Measurements from ENCODE around the gene CALR3.
"Not testable (repeated sequence)": the region's sequence is repeated elsewhere in the genome, so short reads cannot be mapped to it uniquely, and the experiment has no call there.

Gene CALR3

GRCh38 chr19:16466802-16467427 lies 29.1 kb downstream of the CALR3 start:
- H3K27me3 ChIP-seq (ENCODE audit: insufficient read depth, low read length, poor library complexity); H3K18ac ChIP-seq (ENCODE audit: low read length); H2AK5ac ChIP-seq (ENCODE audit: low read length); H3K4ac ChIP-seq (ENCODE audit: low read depth, low read length); DNase-seq; H4K5ac ChIP-seq (ENCODE audit: low read length); H2BK5ac ChIP-seq (ENCODE audit: low read length); H3K36me3 ChIP-seq (ENCODE audit: control insufficient read depth, insufficient read depth, low read length); H3K4me2 ChIP-seq (ENCODE audit: low read length); H3K56ac ChIP-seq (ENCODE audit: low read length); H3K27ac ChIP-seq (ENCODE audit: low read depth, low read length); H3K4me3 ChIP-seq (ENCODE audit: low read length); H2BK120ac ChIP-seq (ENCODE audit: low read depth, low read length); H4K8ac ChIP-seq (ENCODE audit: low read depth, low read length); H3K23ac ChIP-seq (ENCODE audit: low read length); H2BK15ac ChIP-seq (replicated peaks; ENCODE audit: low read depth); H3K4me1 ChIP-seq (ENCODE audit: control insufficient read depth, low read depth, low read length); H3K9ac ChIP-seq (ENCODE audit: low read length): not testable (repeated sequence)
- WGBS (ENCODE audit: extremely low coverage, insufficient coverage, low lambda C conversion rate), result no CpG with 5 or more reads among the region's 12 CpGs
- Histone ChIP-seq H3K79me2 (ENCODE audit: control insufficient read depth, insufficient read depth, low read length) (peaks cover 44% of the 10 kb centered on the region), H3K79me1 (ENCODE audit: low read length) (peaks cover 36% of the 10 kb centered on the region)

GRCh38 chr19:16465239-16465638 lies 30.7 kb downstream of the CALR3 start:
- H3K4me2 ChIP-seq (ENCODE audit: low read length), result no peak overlapping the region
- H3K27ac ChIP-seq (ENCODE audit: low read depth, low read length), result no peak overlapping the region
- peaks cover 35% of the 10 kb centered on the region for H3K79me1 ChIP-seq (ENCODE audit: low read length)
- no peak overlapping the region for H3K18ac ChIP-seq (ENCODE audit: low read length)
- no peak overlapping the region for H2AK5ac ChIP-seq (ENCODE audit: low read length)
- no peak overlapping the region for H3K4me3 ChIP-seq (ENCODE audit: low read length)
- H4K8ac ChIP-seq (ENCODE audit: low read depth, low read length), result no peak overlapping the region
- peaks cover 47% of the 10 kb centered on the region for H3K79me2 ChIP-seq (ENCODE audit: control insufficient read depth, insufficient read depth, low read length)
- peaks cover 2% of the 10 kb centered on the region for H3K4me1 ChIP-seq (ENCODE audit: control insufficient read depth, low read depth, low read length)
- no peaks in the 10 kb centered on the region for H3K27me3 ChIP-seq (ENCODE audit: insufficient read depth, low read length, poor library complexity)
- H3K4ac ChIP-seq (ENCODE audit: low read depth, low read length), result no peak overlapping the region
- no peak overlapping the region for H3K23ac ChIP-seq (ENCODE audit: low read length)
- H3K56ac ChIP-seq (ENCODE audit: low read length), result no peak overlapping the region
- no peaks in the 10 kb centered on the region for H3K36me3 ChIP-seq (ENCODE audit: control insufficient read depth, insufficient read depth, low read length)
- no peak overlapping the region for H2BK120ac ChIP-seq (ENCODE audit: low read depth, low read length)
- no peak overlapping the region for H4K5ac ChIP-seq (ENCODE audit: low read length)
- H3K9ac ChIP-seq (ENCODE audit: low read length), result no peak overlapping the region
- no peak for DNase-seq
- WGBS (ENCODE audit: extremely low coverage, insufficient coverage, low lambda C conversion rate), result no CpG with 5 or more reads among the region's 5 CpGs
- no peak overlapping the region for H2BK5ac ChIP-seq (ENCODE audit: low read length)
- no peak overlapping the region for H2BK15ac ChIP-seq (replicated peaks; ENCODE audit: low read depth)

GRCh38 chr19:16463991-16464575 lies 31.9 kb downstream of the CALR3 start:
- Histone ChIP-seq H2BK15ac (replicated peaks; ENCODE audit: low read depth) (no peak overlapping the region), H4K5ac (ENCODE audit: low read length) (no peak overlapping the region), H3K4ac (ENCODE audit: low read depth, low read length) (no peak overlapping the region), H2AK5ac (ENCODE audit: low read length) (no peak overlapping the region), H2BK120ac (ENCODE audit: low read depth, low read length) (no peak overlapping the region), H3K56ac (ENCODE audit: low read length) (no peak overlapping the region), H3K79me2 (ENCODE audit: control insufficient read depth, insufficient read depth, low read length) (peaks cover 50% of the 10 kb centered on the region), H3K4me1 (ENCODE audit: control insufficient read depth, low read depth, low read length) (peaks cover 4% of the 10 kb centered on the region), H3K4me2 (ENCODE audit: low read length) (no peak overlapping the region), H3K36me3 (ENCODE audit: control insufficient read depth, insufficient read depth, low read length) (no peaks in the 10 kb centered on the region), H3K18ac (ENCODE audit: low read length) (no peak overlapping the region), H3K4me3 (ENCODE audit: low read length) (no peak overlapping the region), H3K23ac (ENCODE audit: low read length) (no peak overlapping the region), H3K27me3 (ENCODE audit: insufficient read depth, low read length, poor library complexity) (no peaks in the 10 kb centered on the region), H3K27ac (ENCODE audit: low read depth, low read length) (no peak overlapping the region), H2BK5ac (ENCODE audit: low read length) (no peak overlapping the region), H4K8ac (ENCODE audit: low read depth, low read length) (no peak overlapping the region), H3K79me1 (ENCODE audit: low read length) (peaks cover 33% of the 10 kb centered on the region), H3K9ac (ENCODE audit: low read length) (no peak overlapping the region)
- peak; percentile 68 for DNase-seq
- no CpG with 5 or more reads among the region's 12 CpGs for WGBS (ENCODE audit: extremely low coverage, insufficient coverage, low lambda C conversion rate)

GRCh38 chr19:16463341-16463990 lies 32.5 kb downstream of the CALR3 start:
- Histone ChIP-seq H3K4me2 (ENCODE audit: low read length) (no peak overlapping the region), H2BK120ac (ENCODE audit: low read depth, low read length) (no peak overlapping the region), H3K56ac (ENCODE audit: low read length) (no peak overlapping the region), H3K27me3 (ENCODE audit: insufficient read depth, low read length, poor library complexity) (no peaks in the 10 kb centered on the region), H3K4ac (ENCODE audit: low read depth, low read length) (no peak overlapping the region), H3K9ac (ENCODE audit: low read length) (no peak overlapping the region), H3K18ac (ENCODE audit: low read length) (no peak overlapping the region), H3K4me3 (ENCODE audit: low read length) (no peak overlapping the region), H3K27ac (ENCODE audit: low read depth, low read length) (no peak overlapping the region), H3K79me2 (ENCODE audit: control insufficient read depth, insufficient read depth, low read length) (peaks cover 51% of the 10 kb centered on the region), H3K4me1 (ENCODE audit: control insufficient read depth, low read depth, low read length) (peaks cover 5% of the 10 kb centered on the region), H2BK5ac (ENCODE audit: low read length) (no peak overlapping the region), H3K79me1 (ENCODE audit: low read length) (peaks cover 33% of the 10 kb centered on the region), H2AK5ac (ENCODE audit: low read length) (no peak overlapping the region), H2BK15ac (replicated peaks; ENCODE audit: low read depth) (no peak overlapping the region), H4K5ac (ENCODE audit: low read length) (no peak overlapping the region), H4K8ac (ENCODE audit: low read depth, low read length) (no peak overlapping the region), H3K36me3 (ENCODE audit: control insufficient read depth, insufficient read depth, low read length) (no peaks in the 10 kb centered on the region), H3K23ac (ENCODE audit: low read length) (no peak overlapping the region)
- DNase-seq, result no peak
- no CpG with 5 or more reads among the region's 6 CpGs for WGBS (ENCODE audit: extremely low coverage, insufficient coverage, low lambda C conversion rate)

GRCh38 chr19:16462757-16463250 lies 33.2 kb downstream of the CALR3 start:
- H3K36me3 ChIP-seq (ENCODE audit: control insufficient read depth, insufficient read depth, low read length), result no peaks in the 10 kb centered on the region
- no peak overlapping the region for H3K4ac ChIP-seq (ENCODE audit: low read depth, low read length)
- H3K4me1 ChIP-seq (ENCODE audit: control insufficient read depth, low read depth, low read length), result peaks cover 8% of the 10 kb centered on the region
- no peak overlapping the region for H4K5ac ChIP-seq (ENCODE audit: low read length)
- WGBS (ENCODE audit: extremely low coverage, insufficient coverage, low lambda C conversion rate), result no CpG with 5 or more reads among the region's 6 CpGs
- H3K18ac ChIP-seq (ENCODE audit: low read length), result no peak overlapping the region
- H2AK5ac ChIP-seq (ENCODE audit: low read length), result no peak overlapping the region
- no peak overlapping the region for H2BK5ac ChIP-seq (ENCODE audit: low read length)
- no peak overlapping the region for H3K4me3 ChIP-seq (ENCODE audit: low read length)
- no peak overlapping the region for H3K56ac ChIP-seq (ENCODE audit: low read length)
- peaks cover 38% of the 10 kb centered on the region for H3K79me1 ChIP-seq (ENCODE audit: low read length)
- no peak overlapping the region for H3K4me2 ChIP-seq (ENCODE audit: low read length)
- no peak overlapping the region for H4K8ac ChIP-seq (ENCODE audit: low read depth, low read length)
- H2BK15ac ChIP-seq (replicated peaks; ENCODE audit: low read depth), result no peak overlapping the region
- no peak overlapping the region for H3K27ac ChIP-seq (ENCODE audit: low read depth, low read length)
- H3K79me2 ChIP-seq (ENCODE audit: control insufficient read depth, insufficient read depth, low read length), result peaks cover 52% of the 10 kb centered on the region
- H3K23ac ChIP-seq (ENCODE audit: low read length), result no peak overlapping the region
- H2BK120ac ChIP-seq (ENCODE audit: low read depth, low read length), result no peak overlapping the region
- DNase-seq, result no peak
- H3K27me3 ChIP-seq (ENCODE audit: insufficient read depth, low read length, poor library complexity), result no peaks in the 10 kb centered on the region
- H3K9ac ChIP-seq (ENCODE audit: low read length), result no peak overlapping the region

Data from mesendoderm (in vitro differentiated cells).